ENCODE results near the gene FBXL12. TPM values are rescaled to one million over a fixed set of nuclear protein-coding genes. Genes with fewer than 3 reads are reported as not detected.

FBXL12 gene
- total RNA-seq, 1 experiment from 2014 or later: 21.9 TPM

DNA sequence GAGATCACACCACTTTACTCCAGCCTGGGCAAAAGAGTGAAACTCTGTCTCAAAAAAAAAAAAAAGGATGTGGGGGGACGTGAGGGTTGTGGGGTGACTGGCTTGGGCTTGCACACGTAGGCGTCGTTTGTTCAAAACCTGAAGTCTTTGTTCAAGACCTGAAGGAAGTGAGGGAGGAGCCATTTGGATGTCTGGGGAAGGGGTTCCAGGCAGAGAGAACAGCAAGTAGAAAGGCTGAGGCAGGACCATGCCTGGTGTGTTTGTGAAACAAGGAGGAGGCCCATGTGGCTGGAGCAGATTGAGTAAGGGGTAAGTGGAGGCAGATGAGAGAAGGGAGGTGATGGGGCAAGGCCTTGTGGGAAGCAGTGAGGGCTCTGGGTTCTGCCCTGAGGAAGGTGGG is 44.1 kb upstream of the FBXL12 start:
- POLR2A ChIA-PET: interaction anchor here (0.7 kb wide), 1 partner anchor 8 kb away, joined by 6 read pairs; no protein-coding TSS in a partner anchor
- no peak for TF ChIP-seq EZH2phosphoT487 (IDR thresholded peaks at IDR 0.05; ENCODE audit: borderline replicate concordance)
- no peak for TF ChIP-seq POLR2AphosphoS5 (IDR thresholded peaks at IDR 0.05; ENCODE audit: low read depth, low read length)
- no peak for TF ChIP-seq ZFX (IDR thresholded peaks at IDR 0.05)
- TF ChIP-seq JUND (IDR thresholded peaks at IDR 0.05): no peak
- TF ChIP-seq, protein P1, sequence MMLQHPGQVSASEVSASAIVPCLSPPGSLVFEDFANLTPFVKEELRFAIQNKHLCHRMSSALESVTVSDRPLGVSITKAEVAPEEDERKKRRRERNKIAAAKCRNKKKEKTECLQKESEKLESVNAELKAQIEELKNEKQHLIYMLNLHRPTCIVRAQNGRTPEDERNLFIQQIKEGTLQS (IDR thresholded peaks at IDR 0.05): no peak
- TF ChIP-seq, protein P2, sequence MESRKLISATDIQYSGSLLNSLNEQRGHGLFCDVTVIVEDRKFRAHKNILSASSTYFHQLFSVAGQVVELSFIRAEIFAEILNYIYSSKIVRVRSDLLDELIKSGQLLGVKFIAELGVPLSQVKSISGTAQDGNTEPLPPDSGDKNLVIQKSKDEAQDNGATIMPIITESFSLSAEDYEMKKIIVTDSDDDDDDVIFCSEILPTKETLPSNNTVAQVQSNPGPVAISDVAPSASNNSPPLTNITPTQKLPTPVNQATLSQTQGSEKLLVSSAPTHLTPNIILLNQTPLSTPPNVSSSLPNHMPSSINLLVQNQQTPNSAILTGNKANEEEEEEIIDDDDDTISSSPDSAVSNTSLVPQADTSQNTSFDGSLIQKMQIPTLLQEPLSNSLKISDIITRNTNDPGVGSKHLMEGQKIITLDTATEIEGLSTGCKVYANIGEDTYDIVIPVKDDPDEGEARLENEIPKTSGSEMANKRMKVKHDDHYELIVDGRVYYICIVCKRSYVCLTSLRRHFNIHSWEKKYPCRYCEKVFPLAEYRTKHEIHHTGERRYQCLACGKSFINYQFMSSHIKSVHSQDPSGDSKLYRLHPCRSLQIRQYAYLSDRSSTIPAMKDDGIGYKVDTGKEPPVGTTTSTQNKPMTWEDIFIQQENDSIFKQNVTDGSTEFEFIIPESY (IDR thresholded peaks at IDR 0.05; ENCODE audit: extremely low read depth, insufficient replicate concordance, low read length): no peak
- no peak for TF ChIP-seq EZH2 (IDR thresholded peaks at IDR 0.05)
- no peak for TF ChIP-seq RAD21 (IDR thresholded peaks at IDR 0.05; ENCODE audit: low read depth)
- no peak for TF ChIP-seq CTCF (IDR thresholded peaks at IDR 0.05 in 2 of 3, conservative IDR thresholded peaks at IDR 0.05 in 1 of 3; ENCODE audit: borderline replicate concordance in 1 of 3, insufficient read depth in 1 of 3, low read depth in 2 of 3, low read length in 2 of 3)
- TF ChIP-seq FOSL1 (IDR thresholded peaks at IDR 0.05; ENCODE audit: low read depth): no peak
- TF ChIP-seq, protein P3, sequence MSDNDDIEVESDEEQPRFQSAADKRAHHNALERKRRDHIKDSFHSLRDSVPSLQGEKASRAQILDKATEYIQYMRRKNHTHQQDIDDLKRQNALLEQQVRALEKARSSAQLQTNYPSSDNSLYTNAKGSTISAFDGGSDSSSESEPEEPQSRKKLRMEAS (IDR thresholded peaks at IDR 0.05): no peak
- no peak for TF ChIP-seq TCF7L2 (IDR thresholded peaks at IDR 0.05; ENCODE audit: borderline replicate concordance, extremely low read depth, insufficient read depth, insufficient read length)
- no peak for TF ChIP-seq POLR2A (IDR thresholded peaks at IDR 0.05; ENCODE audit: borderline replicate concordance, extremely low read depth, insufficient read depth, insufficient read length)
- TF ChIP-seq REST (IDR thresholded peaks at IDR 0.05; ENCODE audit: low read depth): no peak
- no peak for TF ChIP-seq SIN3A (IDR thresholded peaks at IDR 0.05; ENCODE audit: low read depth)
- no peak for TF ChIP-seq ELF1 (IDR thresholded peaks at IDR 0.05; ENCODE audit: borderline replicate concordance, low read depth)
- TF ChIP-seq CBX3 (IDR thresholded peaks at IDR 0.05; ENCODE audit: low read depth): no peak
- no peak for TF ChIP-seq ZNF274 (IDR thresholded peaks at IDR 0.05; ENCODE audit: low read depth, low read length)
- no peak overlapping the region for H3K9ac ChIP-seq (ENCODE audit: low read length)
- no peak overlapping the region for H3K4me2 ChIP-seq (ENCODE audit: low read length)
- H3K79me2 ChIP-seq (ENCODE audit: insufficient read depth, low read length): no peaks in the 10 kb centered on the region
- peaks cover 0 to 5% of the 10 kb centered on the region in 2 experiments; a peak in 2 of 4 replicates for H3K4me1 ChIP-seq (ENCODE audit: control insufficient read depth in 1 of 2, insufficient read depth in 2 of 2, low read length in 2 of 2)
- H3K4me3 ChIP-seq (replicated peaks in 1 of 2; ENCODE audit: low read depth in 1 of 2, low read length in 2 of 2): no peak overlapping the region
- no peaks in the 10 kb centered on the region for H4K20me1 ChIP-seq (ENCODE audit: insufficient read depth)
- H2AFZ ChIP-seq (ENCODE audit: low read depth, low read length, poor library complexity, severe bottlenecking): no peak overlapping the region
- H3K9me2 ChIP-seq (ENCODE audit: insufficient read depth): no peaks in the 10 kb centered on the region
- H3K9me3 ChIP-seq (ENCODE audit: control insufficient read depth in 1 of 2, insufficient read depth in 1 of 2, low read depth in 1 of 2, low read length in 2 of 2): no peaks in the 10 kb centered on the region
- intact Hi-C loops (cut with micrococcal nuclease): no loop called here
- BruUV-seq (replicated peaks): no TSS peak
- DNase-seq (ENCODE audit: low read depth, low spot score) (no peak), ATAC-seq (no peak)
- RAD21 ChIA-PET (ENCODE audit: low non-redundant PET in 1 of 2, low total read pairs in 2 of 2, uncharacterized antibody in 2 of 2, unreplicated experiment in 2 of 2): no interaction called here
- H3K27ac ChIP-seq (ENCODE audit: low read depth, low read length): no peak overlapping the region
- H3K27me3 ChIP-seq (ENCODE audit: insufficient read depth, low read length): no peaks in the 10 kb centered on the region
- no peaks in the 10 kb centered on the region for H3K36me3 ChIP-seq (ENCODE audit: control insufficient read depth in 1 of 2, insufficient read depth in 2 of 2, low read length in 2 of 2)
- CTCF ChIA-PET: no interaction called here

Data from HCT116 (cell line).